ENCODE data around the gene LMAN2. TPM values are rescaled to one million over a fixed set of nuclear protein-coding genes. Genes with fewer than 3 reads are reported as not detected.

Gene LMAN2
- total RNA-seq, 1 donor from 2014 or later: 166 TPM

GRCh38 chr5:177396078-177396477 lies 44.6 kb upstream of the LMAN2 start:
- intact Hi-C loops (cut with DNase I): no loop called here
- TF ChIP-seq CTCF (IDR thresholded peaks at IDR 0.05): no peak
- no peak for TF ChIP-seq POLR2A (IDR thresholded peaks at IDR 0.05)
- no peak for TF ChIP-seq POLR2AphosphoS5 (IDR thresholded peaks at IDR 0.05; ENCODE audit: insufficient read depth in 1 of 2, low read depth in 1 of 2)
- H3K9me3 ChIP-seq: no peaks in the 10 kb centered on the region
- DNase-seq (ENCODE audit: extremely low spot score in 2 of 2): no peak
- no peak overlapping the region for H3K4me3 ChIP-seq
- H3K27ac ChIP-seq: no peak overlapping the region
- H3K36me3 ChIP-seq: no peaks in the 10 kb centered on the region
- H3K27me3 ChIP-seq: peaks cover 11% of the 10 kb centered on the region
- peaks cover 11% of the 10 kb centered on the region for H3K4me1 ChIP-seq

GRCh38 chr5:177393990-177394389 lies 42.5 kb upstream of the LMAN2 start:
- Histone ChIP-seq H3K27me3 (no peaks in the 10 kb centered on the region), H3K4me3 (no peak overlapping the region), H3K9me3 (no peaks in the 10 kb centered on the region), H3K36me3 (no peaks in the 10 kb centered on the region), H3K4me1 (peaks cover 15% of the 10 kb centered on the region), H3K27ac (no peak overlapping the region)
- intact Hi-C loops (cut with DNase I): no loop called here
- TF ChIP-seq POLR2A (IDR thresholded peaks at IDR 0.05) (no peak), CTCF (IDR thresholded peaks at IDR 0.05) (no peak), POLR2AphosphoS5 (IDR thresholded peaks at IDR 0.05; ENCODE audit: insufficient read depth in 1 of 2, low read depth in 1 of 2) (no peak)
- DNase-seq (ENCODE audit: extremely low spot score in 2 of 2): no peak

GRCh38 chr5:177393206-177393765 lies 41.8 kb upstream of the LMAN2 start:
- no peak for DNase-seq (ENCODE audit: extremely low spot score in 2 of 2)
- H3K4me3 ChIP-seq: no peak overlapping the region
- H3K4me1 ChIP-seq: peaks cover 22% of the 10 kb centered on the region
- H3K9me3 ChIP-seq: no peaks in the 10 kb centered on the region
- H3K27me3 ChIP-seq: no peaks in the 10 kb centered on the region
- TF ChIP-seq POLR2AphosphoS5 (IDR thresholded peaks at IDR 0.05; ENCODE audit: insufficient read depth in 1 of 2, low read depth in 1 of 2): no peak
- no peak for TF ChIP-seq POLR2A (IDR thresholded peaks at IDR 0.05)
- TF ChIP-seq CTCF (IDR thresholded peaks at IDR 0.05): no peak
- intact Hi-C loops (cut with DNase I): no loop called here
- no peaks in the 10 kb centered on the region for H3K36me3 ChIP-seq
- H3K27ac ChIP-seq: no peak overlapping the region

GRCh38 chr5:177392765-177393164 lies 41.3 kb upstream of the LMAN2 start:
- no peak for DNase-seq (ENCODE audit: extremely low spot score in 2 of 2)
- H3K36me3 ChIP-seq: no peaks in the 10 kb centered on the region
- H3K9me3 ChIP-seq: no peaks in the 10 kb centered on the region
- no peak for TF ChIP-seq POLR2A (IDR thresholded peaks at IDR 0.05)
- no peak for TF ChIP-seq CTCF (IDR thresholded peaks at IDR 0.05)
- TF ChIP-seq POLR2AphosphoS5 (IDR thresholded peaks at IDR 0.05; ENCODE audit: insufficient read depth in 1 of 2, low read depth in 1 of 2): no peak
- intact Hi-C loops (cut with DNase I): no loop called here
- H3K27me3 ChIP-seq: no peaks in the 10 kb centered on the region
- H3K27ac ChIP-seq: no peak overlapping the region
- H3K4me3 ChIP-seq: no peak overlapping the region
- peaks cover 27% of the 10 kb centered on the region for H3K4me1 ChIP-seq
